GM23338 (cell line): ENCODE results near the gene RSBN1L. TPM values are rescaled to one million over a fixed set of nuclear protein-coding genes. Genes with fewer than 3 reads are reported as not detected.

Experiments
- ATAC-seq: fragments of 200-7000 bp; cut with Tn5 transposase; 3 replicates; pipeline ENCODE4 v1.9.1; 2020
- DNase-seq: peaks from one replicate; pipeline ENCODE4 v3.0.0-alpha.2; 2015; ENCODE audit warnings: low spot score
- H2AFZ ChIP-seq: fragments of 200-600 bp; sonication (generic); 2 replicates; pipeline ENCODE4 v1.8.0; 2016; ENCODE audit warnings: antibody characterized with exemption, mild to moderate bottlenecking, moderate library complexity
- H3F3A ChIP-seq: fragments of 200-600 bp; sonication (generic); replicated peaks from 2 replicates; pipeline ENCODE4 v1.8.0; 2017; ENCODE audit warnings: antibody characterized with exemption, mixed run types, low read depth
- H3K27ac ChIP-seq: fragments of 200-600 bp; sonication (generic); 2 replicates; pipeline ENCODE4 v1.6.1; 2016; ENCODE audit warnings: low read depth
- H3K27me3 ChIP-seq: fragments of 200-600 bp; sonication (generic); 2 replicates; pipeline ENCODE4 v1.8.0; 2016; ENCODE audit warnings: mild to moderate bottlenecking, mixed run types, moderate library complexity; ENCODE audit not compliant: insufficient read depth
- H3K36me3 ChIP-seq: fragments of 200-600 bp; sonication (generic); 2 replicates; pipeline ENCODE4 v1.8.0; 2016; ENCODE audit warnings: mild to moderate bottlenecking; ENCODE audit not compliant: insufficient read depth
- H3K4me1 ChIP-seq: fragments of 200-600 bp; sonication (generic); 2 replicates; pipeline ENCODE4 v1.8.0; 2016; ENCODE audit warnings: mild to moderate bottlenecking, moderate library complexity; ENCODE audit not compliant: insufficient read depth
- H3K4me2 ChIP-seq: fragments of 200-600 bp; sonication (generic); 2 replicates; pipeline ENCODE4 v1.7.1; 2017; ENCODE audit warnings: mixed run types
- H3K4me3 ChIP-seq: fragments of 200-600 bp; sonication (generic); 2 replicates; pipeline ENCODE4 v1.6.1; 2016; ENCODE audit warnings: mixed run types
- H3K79me2 ChIP-seq: fragments of 200-600 bp; sonication (generic); replicated peaks from 2 replicates; pipeline ENCODE4 v1.8.0; 2017; ENCODE audit warnings: mild to moderate bottlenecking; ENCODE audit not compliant: insufficient read depth
- H3K9me2 ChIP-seq: fragments of 200-600 bp; sonication (generic); 2 replicates; pipeline ENCODE4 v1.8.0; 2017; ENCODE audit not compliant: insufficient read depth
- H4K20me1 ChIP-seq: fragments of 200-600 bp; sonication (generic); replicated peaks from 2 replicates; pipeline ENCODE4 v1.8.0; 2017; ENCODE audit warnings: mild to moderate bottlenecking; ENCODE audit not compliant: insufficient read depth
- H3K27ac Mint-ChIP-seq: 2 replicates; pipeline ENCODE4 v1.8.0; 2020; ENCODE audit warnings: inconsistent platforms, mild to moderate bottlenecking, moderate library complexity, mixed read lengths
- H3K27me3 Mint-ChIP-seq: 3 replicates; pipeline ENCODE4 v1.8.0; 2022; ENCODE audit warnings: low read depth, mild to moderate bottlenecking, moderate library complexity, mixed read lengths, inconsistent platforms; ENCODE audit not compliant: insufficient read depth, poor library complexity
- H3K36me3 Mint-ChIP-seq: 3 replicates; pipeline ENCODE4 v1.8.0; 2021; ENCODE audit warnings: low read depth, mild to moderate bottlenecking, inconsistent platforms, moderate library complexity, mixed read lengths
- H3K4me1 Mint-ChIP-seq: 3 replicates; pipeline ENCODE4 v1.8.0; 2020; ENCODE audit warnings: mild to moderate bottlenecking, inconsistent platforms, mixed read lengths
- H3K4me3 Mint-ChIP-seq: 3 replicates; pipeline ENCODE4 v1.8.0; 2021; ENCODE audit warnings: moderate library complexity, mild to moderate bottlenecking, inconsistent platforms, mixed read lengths
- H3K9me3 Mint-ChIP-seq: 3 replicates; pipeline ENCODE4 v1.8.0; 2020; ENCODE audit warnings: moderate library complexity, mild to moderate bottlenecking, inconsistent platforms, mixed read lengths
- CREB1 ChIP-seq: fragments of 250-450 bp; sonication (Bioruptor Pico); IDR thresholded peaks from 2 replicates; pipeline ENCODE4 v1.5.0; 2020; ENCODE audit warnings: low read depth, mild to moderate bottlenecking, moderate library complexity
- EZH2 ChIP-seq: fragments of 200-600 bp; sonication (generic); IDR thresholded peaks from one replicate; pipeline ENCODE4 v1.8.0; 2017; ENCODE audit warnings: antibody characterized with exemption, mild to moderate bottlenecking, low read depth; ENCODE audit not compliant: unreplicated experiment
- JUNB ChIP-seq: IDR thresholded peaks from one replicate; pipeline ENCODE4 v1.6.1; 2016; ENCODE audit warnings: antibody characterized with exemption; ENCODE audit not compliant: unreplicated experiment
- NANOG ChIP-seq: IDR thresholded peaks from 2 replicates; pipeline ENCODE4 v1.6.1; 2016; ENCODE audit warnings: antibody characterized with exemption, borderline replicate concordance
- STAT1 ChIP-seq: IDR thresholded peaks from one replicate; pipeline ENCODE4 v1.6.1; 2016; ENCODE audit warnings: antibody characterized with exemption; ENCODE audit not compliant: unreplicated experiment
- ZNF462 ChIP-seq: fragments of 250-450 bp; sonication (Bioruptor Pico); IDR thresholded peaks from 2 replicates; pipeline ENCODE4 v1.5.0; 2020; ENCODE audit warnings: mild to moderate bottlenecking, moderate library complexity
- polyA plus RNA-seq: library from polyadenylated mRNA; unstranded; fragments of >200 nt; fragmentation: Nextera tagmentation; extraction: Ambion mirVana; gene quantifications from 2 replicates; pipeline ENCODE4 v1.2.1, GENCODE V29; 2016
- total RNA-seq: library from RNA; depleted of rRNA; stranded (reverse); fragments of >200 nt; shearing (Covaris generic); gene quantifications from 2 replicates; pipeline ENCODE4 v1.2.3, GENCODE V29; 2014

Gene RSBN1L
- total and polyA plus RNA-seq, 2 experiments from 2014 or later: 9.7 to 19.7 TPM

GRCh38 chr7:77800730-77801129, 104.5 kb downstream of the RSBN1L start:
- peaks cover 22% of the 10 kb centered on the region for H3K4me1 ChIP-seq
- DNase-seq (no peak), ATAC-seq (no peak)
- TF ChIP-seq ZNF462 (CRISPR knock-in tag): no peak
- TF ChIP-seq CREB1: no peak
- no peak for TF ChIP-seq STAT1
- TF ChIP-seq EZH2: no peak
- H3K9me2 ChIP-seq: no peaks in the 10 kb centered on the region
- H3K36me3 ChIP-seq: no peaks in the 10 kb centered on the region
- H3K9me3 Mint-ChIP-seq: peaks cover 3% of the 10 kb centered on the region; the same call in 1 of the 3 replicates
- H3K27ac ChIP-seq: no peak overlapping the region
- H4K20me1 ChIP-seq: peaks cover 9% of the 10 kb centered on the region; the same call in 1 of the 2 replicates
- no peak overlapping the region for H3K4me3 Mint-ChIP-seq
- H3K79me2 ChIP-seq: peaks cover 56% of the 10 kb centered on the region
- H3K36me3 Mint-ChIP-seq: peaks cover 3% of the 10 kb centered on the region
- no peaks in the 10 kb centered on the region for H3F3A ChIP-seq
- no peaks in the 10 kb centered on the region for H3K27me3 ChIP-seq
- no peak overlapping the region for H3K27ac Mint-ChIP-seq
- peaks cover 13% of the 10 kb centered on the region for H3K4me1 Mint-ChIP-seq
- H3K27me3 Mint-ChIP-seq: peaks cover 8% of the 10 kb centered on the region
- H2AFZ ChIP-seq: no peak overlapping the region
- H3K4me2 ChIP-seq: no peak overlapping the region
- H3K4me3 ChIP-seq: no peak overlapping the region

GRCh38 chr7:77802557-77803405, 106.5 kb downstream of the RSBN1L start:
- Mint-ChIP-seq H3K27me3 (peaks cover 6% of the 10 kb centered on the region), H3K4me3 (no peak overlapping the region), H3K36me3 (peaks cover 17% of the 10 kb centered on the region), H3K9me3 (peaks cover 16% of the 10 kb centered on the region; the same call in 2 of the 3 replicates), H3K27ac (no peak overlapping the region), H3K4me1 (peaks cover 9% of the 10 kb centered on the region)
- Histone ChIP-seq H4K20me1 (no peaks in the 10 kb centered on the region), H3K9me2 (no peaks in the 10 kb centered on the region), H3F3A (no peaks in the 10 kb centered on the region), H3K36me3 (no peaks in the 10 kb centered on the region; the same call in 1 of the 2 replicates), H3K27me3 (no peaks in the 10 kb centered on the region), H2AFZ (no peak overlapping the region), H3K27ac (no peak overlapping the region), H3K4me1 (peaks cover 9% of the 10 kb centered on the region), H3K4me2 (no peak overlapping the region), H3K4me3 (no peak overlapping the region), H3K79me2 (peaks cover 55% of the 10 kb centered on the region)
- DNase-seq: no peak
- ATAC-seq: no peak
- TF ChIP-seq JUNB (no peak), NANOG (no peak)
